Measurements from ENCODE around the gene SLC17A9. TPM values are rescaled to one million over a fixed set of nuclear protein-coding genes. Genes with fewer than 3 reads are reported as not detected.

The SLC17A9 gene
- total RNA-seq, 1 experiment from 2014 or later = 37.6 TPM

DNA sequence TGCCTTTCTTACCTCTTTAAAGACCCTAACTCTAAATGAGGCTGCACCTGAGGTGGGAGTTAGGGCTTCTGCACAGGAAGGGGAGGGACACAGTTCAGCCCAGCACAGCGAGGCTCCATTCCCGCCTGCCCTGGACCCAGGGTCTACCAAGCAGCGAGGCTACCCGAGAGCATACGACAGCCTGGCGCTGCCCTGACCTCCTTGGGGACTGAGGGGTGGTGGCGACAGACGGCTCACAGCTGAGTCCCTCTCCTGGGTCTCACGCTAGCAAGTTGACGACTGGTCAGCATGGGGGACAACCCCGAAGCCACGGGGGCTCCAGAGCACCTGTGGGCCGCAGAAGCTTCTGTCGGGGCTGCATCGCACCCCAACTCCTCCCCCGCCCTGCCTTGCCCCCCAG is 24.4 kb downstream of the SLC17A9 start:
- POLR2A ChIA-PET = no interaction called here
- no peak for DNase-seq (ENCODE audit: low read depth, low spot score)
- TF ChIP-seq, protein P1, sequence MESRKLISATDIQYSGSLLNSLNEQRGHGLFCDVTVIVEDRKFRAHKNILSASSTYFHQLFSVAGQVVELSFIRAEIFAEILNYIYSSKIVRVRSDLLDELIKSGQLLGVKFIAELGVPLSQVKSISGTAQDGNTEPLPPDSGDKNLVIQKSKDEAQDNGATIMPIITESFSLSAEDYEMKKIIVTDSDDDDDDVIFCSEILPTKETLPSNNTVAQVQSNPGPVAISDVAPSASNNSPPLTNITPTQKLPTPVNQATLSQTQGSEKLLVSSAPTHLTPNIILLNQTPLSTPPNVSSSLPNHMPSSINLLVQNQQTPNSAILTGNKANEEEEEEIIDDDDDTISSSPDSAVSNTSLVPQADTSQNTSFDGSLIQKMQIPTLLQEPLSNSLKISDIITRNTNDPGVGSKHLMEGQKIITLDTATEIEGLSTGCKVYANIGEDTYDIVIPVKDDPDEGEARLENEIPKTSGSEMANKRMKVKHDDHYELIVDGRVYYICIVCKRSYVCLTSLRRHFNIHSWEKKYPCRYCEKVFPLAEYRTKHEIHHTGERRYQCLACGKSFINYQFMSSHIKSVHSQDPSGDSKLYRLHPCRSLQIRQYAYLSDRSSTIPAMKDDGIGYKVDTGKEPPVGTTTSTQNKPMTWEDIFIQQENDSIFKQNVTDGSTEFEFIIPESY (IDR thresholded peaks at IDR 0.05; ENCODE audit: extremely low read depth, insufficient replicate concordance, low read length) = no peak
- no peak for TF ChIP-seq CBX3 (IDR thresholded peaks at IDR 0.05; ENCODE audit: low read depth)
- TF ChIP-seq, protein P2, sequence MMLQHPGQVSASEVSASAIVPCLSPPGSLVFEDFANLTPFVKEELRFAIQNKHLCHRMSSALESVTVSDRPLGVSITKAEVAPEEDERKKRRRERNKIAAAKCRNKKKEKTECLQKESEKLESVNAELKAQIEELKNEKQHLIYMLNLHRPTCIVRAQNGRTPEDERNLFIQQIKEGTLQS (IDR thresholded peaks at IDR 0.05) = no peak
- TF ChIP-seq FOSL1 (IDR thresholded peaks at IDR 0.05; ENCODE audit: low read depth) = no peak
- no peak for TF ChIP-seq SRF (IDR thresholded peaks at IDR 0.05; ENCODE audit: low read depth)
- TF ChIP-seq, protein P3, sequence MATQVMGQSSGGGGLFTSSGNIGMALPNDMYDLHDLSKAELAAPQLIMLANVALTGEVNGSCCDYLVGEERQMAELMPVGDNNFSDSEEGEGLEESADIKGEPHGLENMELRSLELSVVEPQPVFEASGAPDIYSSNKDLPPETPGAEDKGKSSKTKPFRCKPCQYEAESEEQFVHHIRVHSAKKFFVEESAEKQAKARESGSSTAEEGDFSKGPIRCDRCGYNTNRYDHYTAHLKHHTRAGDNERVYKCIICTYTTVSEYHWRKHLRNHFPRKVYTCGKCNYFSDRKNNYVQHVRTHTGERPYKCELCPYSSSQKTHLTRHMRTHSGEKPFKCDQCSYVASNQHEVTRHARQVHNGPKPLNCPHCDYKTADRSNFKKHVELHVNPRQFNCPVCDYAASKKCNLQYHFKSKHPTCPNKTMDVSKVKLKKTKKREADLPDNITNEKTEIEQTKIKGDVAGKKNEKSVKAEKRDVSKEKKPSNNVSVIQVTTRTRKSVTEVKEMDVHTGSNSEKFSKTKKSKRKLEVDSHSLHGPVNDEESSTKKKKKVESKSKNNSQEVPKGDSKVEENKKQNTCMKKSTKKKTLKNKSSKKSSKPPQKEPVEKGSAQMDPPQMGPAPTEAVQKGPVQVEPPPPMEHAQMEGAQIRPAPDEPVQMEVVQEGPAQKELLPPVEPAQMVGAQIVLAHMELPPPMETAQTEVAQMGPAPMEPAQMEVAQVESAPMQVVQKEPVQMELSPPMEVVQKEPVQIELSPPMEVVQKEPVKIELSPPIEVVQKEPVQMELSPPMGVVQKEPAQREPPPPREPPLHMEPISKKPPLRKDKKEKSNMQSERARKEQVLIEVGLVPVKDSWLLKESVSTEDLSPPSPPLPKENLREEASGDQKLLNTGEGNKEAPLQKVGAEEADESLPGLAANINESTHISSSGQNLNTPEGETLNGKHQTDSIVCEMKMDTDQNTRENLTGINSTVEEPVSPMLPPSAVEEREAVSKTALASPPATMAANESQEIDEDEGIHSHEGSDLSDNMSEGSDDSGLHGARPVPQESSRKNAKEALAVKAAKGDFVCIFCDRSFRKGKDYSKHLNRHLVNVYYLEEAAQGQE (IDR thresholded peaks at IDR 0.05; ENCODE audit: low read depth) = no peak
- no peak for TF ChIP-seq SIN3A (IDR thresholded peaks at IDR 0.05; ENCODE audit: low read depth)
- no peak for TF ChIP-seq YY1 (IDR thresholded peaks at IDR 0.05; ENCODE audit: extremely low read depth, insufficient replicate concordance, low read depth, low read length)
- TF ChIP-seq MAX (IDR thresholded peaks at IDR 0.05) = no peak
- no peak for TF ChIP-seq EZH2 (IDR thresholded peaks at IDR 0.05)
- no peak for TF ChIP-seq EZH2phosphoT487 (IDR thresholded peaks at IDR 0.05; ENCODE audit: borderline replicate concordance)
- no peak for TF ChIP-seq SP1 (IDR thresholded peaks at IDR 0.05; ENCODE audit: low read depth)
- Histone ChIP-seq H3K9me3 (ENCODE audit: control insufficient read depth in 1 of 2, insufficient read depth in 1 of 2, low read depth in 1 of 2, low read length in 2 of 2) (no peaks in the 10 kb centered on the region), H4K20me1 (ENCODE audit: insufficient read depth) (no peaks in the 10 kb centered on the region), H3K9me2 (ENCODE audit: insufficient read depth) (no peaks in the 10 kb centered on the region), H3K27ac (ENCODE audit: low read depth, low read length) (no peak overlapping the region), H3K27me3 (ENCODE audit: insufficient read depth, low read length) (no peaks in the 10 kb centered on the region), H3K79me2 (ENCODE audit: insufficient read depth, low read length) (no peaks in the 10 kb centered on the region), H3K9ac (ENCODE audit: low read length) (no peak overlapping the region), H3K4me1 (ENCODE audit: control insufficient read depth in 1 of 2, insufficient read depth in 2 of 2, low read length in 2 of 2) (peaks cover 9 to 18% of the 10 kb centered on the region in 2 experiments; a peak in 3 of 4 replicates), H2AFZ (ENCODE audit: low read depth, low read length, poor library complexity, severe bottlenecking) (no peak overlapping the region), H3K36me3 (ENCODE audit: control insufficient read depth in 1 of 2, insufficient read depth in 2 of 2, low read length in 2 of 2) (no peaks in the 10 kb centered on the region), H3K4me2 (ENCODE audit: low read length) (no peak overlapping the region), H3K4me3 (replicated peaks in 1 of 2; ENCODE audit: low read depth in 1 of 2, low read length in 2 of 2) (no peak overlapping the region)
- intact Hi-C loops (cut with micrococcal nuclease) = no loop called here
- RAD21 ChIA-PET (ENCODE audit: low non-redundant PET in 1 of 2, low total read pairs in 2 of 2, uncharacterized antibody in 2 of 2, unreplicated experiment in 2 of 2) = interaction anchor here in 1 of 2 experiments (0.7 kb wide), 1 partner anchor 33 kb away, joined by 5 read pairs; no protein-coding TSS in a partner anchor
- no TSS peak for BruUV-seq (replicated peaks)
- ATAC-seq = no peak
- CTCF ChIA-PET = no interaction called here
